Bronchial epithelial cell (primary cell): ENCODE measurements around the gene SLC35B1. TPM values are rescaled to one million over a fixed set of nuclear protein-coding genes. Genes with fewer than 3 reads are reported as not detected.

Experiments used
- DNase-seq: peaks from one replicate; pipeline ENCODE4 v3.0.0-alpha.2; 2010; ENCODE audit warnings: low read depth
- FAIRE-seq: peaks from 2 replicates; lab custom pipeline; 2011; peaks lifted over from hg19 to GRCh38; lab: Jason Lieb, UNC
- H3K27me3 ChIP-seq: 2 replicates; pipeline ENCODE4 v1.5.1; 2011; ENCODE audit warnings: low read length; ENCODE audit not compliant: control insufficient read depth, insufficient read depth
- H3K36me3 ChIP-seq: 2 replicates; pipeline ENCODE4 v1.5.1; 2011; ENCODE audit warnings: low read length; ENCODE audit not compliant: control insufficient read depth, insufficient read depth
- H3K4me3 ChIP-seq: 2 replicates; pipeline ENCODE4 v1.5.1; 2011; ENCODE audit warnings: mild to moderate bottlenecking, low read depth, low read length, control low read depth
- CTCF ChIP-seq: IDR thresholded peaks from 2 replicates; pipeline ENCODE4 v1.5.1; 2011; ENCODE audit warnings: mild to moderate bottlenecking, moderate library complexity, low read length, control low read depth, inconsistent platforms; ENCODE audit not compliant: insufficient read depth, severe bottlenecking
- total RNA-seq: library from RNA; depleted of rRNA; stranded (reverse); fragments of >200 nt; gene quantifications from 2 replicates; pipeline ENCODE4 v1.2.1, GENCODE V29; 2014

Gene SLC35B1
- total RNA-seq, 1 donor from 2014 or later: 91.1 TPM

GRCh38 chr17:49752508-49752907 lies 44.7 kb upstream of the SLC35B1 start:
- FAIRE-seq: no peak
- TF ChIP-seq CTCF: no peak
- Histone ChIP-seq H3K27me3 (no peaks in the 10 kb centered on the region), H3K36me3 (no peaks in the 10 kb centered on the region), H3K4me3 (no peak overlapping the region)
- DNase-seq: no peak

GRCh38 chr17:49749730-49750129 lies 42.0 kb upstream of the SLC35B1 start:
- no peak overlapping the region for H3K4me3 ChIP-seq
- TF ChIP-seq CTCF: no peak
- FAIRE-seq: no peak
- H3K36me3 ChIP-seq: no peaks in the 10 kb centered on the region
- H3K27me3 ChIP-seq: no peaks in the 10 kb centered on the region
- DNase-seq: no peak

- H3K36me3 ChIP-seq: no peaks in the 10 kb centered on the region
- DNase-seq: no peak
Observed at GRCh38 chr17:49748791-49749190, 41.0 kb upstream of the SLC35B1 start.

DNA sequence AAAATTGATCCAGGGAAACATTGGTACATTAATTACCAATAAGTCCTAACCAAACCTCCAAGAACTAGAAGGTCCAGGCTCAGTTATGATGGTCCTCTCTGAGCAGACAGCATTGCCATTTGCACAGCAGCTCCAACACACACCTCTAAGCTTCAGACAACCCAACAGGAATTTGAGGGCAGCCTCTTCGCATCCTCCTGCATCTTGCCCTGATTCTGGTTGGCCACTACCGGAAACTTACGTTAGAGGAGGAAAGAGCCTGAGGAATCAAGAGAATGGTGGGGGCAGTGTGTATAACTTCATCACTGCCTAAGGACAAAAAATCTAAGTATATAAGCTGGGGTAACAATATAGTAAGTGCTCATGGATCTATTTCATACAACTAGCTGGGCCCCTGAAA lies 40.5 kb upstream of the SLC35B1 start:
- Histone ChIP-seq H3K4me3 (no peak overlapping the region), H3K36me3 (no peaks in the 10 kb centered on the region), H3K27me3 (no peaks in the 10 kb centered on the region)
- DNase-seq (no peak), FAIRE-seq (no peak)
- TF ChIP-seq CTCF: no peak

More at GRCh38 chr17:49748791-49749190, 41.0 kb upstream of the SLC35B1 start:
- no peak for FAIRE-seq
- TF ChIP-seq CTCF: no peak
- no peaks in the 10 kb centered on the region for H3K27me3 ChIP-seq
- no peak overlapping the region for H3K4me3 ChIP-seq

DNA sequence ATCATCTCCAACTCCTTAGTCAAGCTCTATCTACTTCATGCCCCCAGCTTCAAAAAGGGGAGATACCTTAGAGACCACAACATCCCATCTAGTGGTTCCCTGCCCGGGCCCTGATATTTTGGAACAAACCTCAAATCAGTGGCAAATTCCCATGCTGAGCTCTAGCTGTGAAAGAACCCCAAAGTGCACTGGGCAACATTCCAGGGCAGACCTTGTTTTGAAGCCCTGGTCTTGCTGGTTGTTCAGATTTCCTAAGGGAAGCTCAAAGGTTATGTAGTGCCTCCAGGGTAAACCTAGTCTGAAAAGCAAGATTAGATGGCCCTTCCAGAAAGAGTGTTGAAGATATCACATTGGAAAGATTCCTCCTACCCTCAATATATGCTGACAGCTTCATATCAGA lies 39.9 kb upstream of the SLC35B1 start:
- Histone ChIP-seq H3K27me3 (no peaks in the 10 kb centered on the region), H3K4me3 (no peak overlapping the region), H3K36me3 (no peaks in the 10 kb centered on the region)
- DNase-seq (no peak), FAIRE-seq (no peak)
- no peak for TF ChIP-seq CTCF

DNA sequence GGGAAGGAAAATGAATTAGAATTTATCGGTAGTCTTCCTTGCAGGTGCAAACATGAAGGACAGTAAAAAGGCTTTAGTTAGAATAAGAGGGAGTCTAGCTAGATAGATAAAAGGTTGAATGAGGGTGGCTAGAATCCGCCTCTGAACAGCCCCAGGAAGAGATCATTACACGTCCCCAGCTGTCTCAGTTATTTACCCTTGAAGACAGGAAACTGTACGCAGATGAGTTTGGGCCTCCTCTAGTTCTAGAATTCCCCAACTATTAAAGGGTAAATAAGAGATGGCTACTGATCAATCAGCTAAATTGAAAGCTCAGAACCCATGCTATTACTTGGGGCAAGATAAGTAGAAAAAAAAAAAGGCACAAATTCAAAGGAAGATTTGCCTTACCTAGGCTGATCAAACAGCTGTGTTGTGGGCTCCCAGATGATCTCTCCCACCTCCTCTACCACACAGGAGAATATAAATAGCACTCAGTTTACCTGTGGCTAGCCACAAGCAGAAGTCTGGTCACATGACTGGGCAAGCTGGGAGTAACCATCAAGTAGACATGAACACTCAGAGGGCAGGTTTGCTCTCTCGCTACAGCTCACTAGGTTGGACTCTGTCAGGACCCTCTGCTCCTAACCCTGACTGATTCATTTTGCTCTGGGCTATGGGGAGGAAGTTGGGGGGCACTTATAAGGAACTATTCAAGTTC lies 39.2 kb upstream of the SLC35B1 start:
- no peak for DNase-seq
- FAIRE-seq: no peak
- H3K4me3 ChIP-seq: no peak overlapping the region
- H3K27me3 ChIP-seq: no peaks in the 10 kb centered on the region
- TF ChIP-seq CTCF: no peak
- H3K36me3 ChIP-seq: no peaks in the 10 kb centered on the region
